MM.1S (cell line): Measurements from ENCODE around the gene COX8C.

Source experiments
- DNase-seq: peaks from one replicate; pipeline ENCODE4 v3.0.0-alpha.2; 2015
- H2AFZ ChIP-seq: fragments of 300-600 bp; sonication (generic); 2 replicates; pipeline ENCODE4 v1.6.0; 2016; ENCODE audit warnings: antibody characterized with exemption, low read length
- H3F3A ChIP-seq: fragments of 300-600 bp; sonication (generic); 2 replicates; pipeline ENCODE4 v1.6.1; 2016; ENCODE audit warnings: mild to moderate bottlenecking, antibody characterized with exemption, low read length, moderate library complexity, mixed read lengths; ENCODE audit not compliant: insufficient read depth
- H3K27ac ChIP-seq: fragments of 300-600 bp; sonication (generic); 2 replicates; pipeline ENCODE4 v1.5.1; 2016; ENCODE audit warnings: mild to moderate bottlenecking, low read length
- H3K27me3 ChIP-seq: fragments of 300-600 bp; sonication (generic); replicated peaks from 2 replicates; pipeline ENCODE4 v1.6.0; 2016; ENCODE audit warnings: low read length; ENCODE audit not compliant: insufficient read depth
- H3K36me3 ChIP-seq: fragments of 300-600 bp; sonication (generic); replicated peaks from 2 replicates; pipeline ENCODE4 v1.6.1; 2016; ENCODE audit warnings: mild to moderate bottlenecking, low read length, mixed read lengths; ENCODE audit not compliant: insufficient read depth
- H3K4me1 ChIP-seq: fragments of 300-600 bp; sonication (generic); 2 replicates; pipeline ENCODE4 v1.6.1; 2016; ENCODE audit warnings: low read length, mixed read lengths
- H3K4me2 ChIP-seq: fragments of 300-600 bp; sonication (generic); 2 replicates; pipeline ENCODE4 v1.6.0; 2016; ENCODE audit warnings: low read depth, low read length
- H3K4me3 ChIP-seq: fragments of 300-600 bp; sonication (generic); 2 replicates; pipeline ENCODE4 v1.5.1; 2016; ENCODE audit warnings: low read length, mixed read lengths
- H3K79me2 ChIP-seq: fragments of 300-600 bp; sonication (generic); 2 replicates; pipeline ENCODE4 v1.6.1; 2016; ENCODE audit warnings: mixed run types, low read length, mixed read lengths
- H3K9ac ChIP-seq: fragments of 300-600 bp; sonication (generic); 2 replicates; pipeline ENCODE4 v1.6.1; 2016; ENCODE audit warnings: low read length, mixed read lengths
- H3K9me2 ChIP-seq: fragments of 300-600 bp; sonication (generic); replicated peaks from 2 replicates; pipeline ENCODE4 v1.6.1; 2016; ENCODE audit warnings: mild to moderate bottlenecking, low read length, mixed read lengths; ENCODE audit not compliant: insufficient read depth
- H3K9me3 ChIP-seq: fragments of 300-600 bp; sonication (generic); replicated peaks from 2 replicates; pipeline ENCODE4 v1.6.1; 2016; ENCODE audit warnings: mild to moderate bottlenecking, low read length, mixed read lengths; ENCODE audit not compliant: insufficient read depth
- H4K20me1 ChIP-seq: fragments of 300-600 bp; sonication (generic); 2 replicates; pipeline ENCODE4 v1.6.1; 2016; ENCODE audit warnings: mild to moderate bottlenecking, low read length, moderate library complexity, mixed read lengths; ENCODE audit not compliant: insufficient read depth
- CTCF ChIP-seq: fragments of 300-600 bp; sonication (generic); IDR thresholded peaks from 2 replicates; pipeline ENCODE4 v1.5.1; 2016; ENCODE audit warnings: antibody characterized with exemption, low read length, mixed read lengths
- EZH2 ChIP-seq: fragments of 300-600 bp; sonication (generic); optimal IDR thresholded peaks from 2 replicates; pipeline ENCODE3; 2017; ENCODE audit warnings: low read depth, mild to moderate bottlenecking, antibody characterized with exemption, low read length, mixed read lengths
- EZH2phosphoT487 ChIP-seq: fragments of 300-600 bp; sonication (generic); IDR thresholded peaks from 2 replicates; pipeline ENCODE4 v1.6.1; 2018; ENCODE audit warnings: antibody characterized with exemption, low read length

The COX8C gene

GRCh38 chr14:93317875-93318807 lies 28.8 kb upstream of the COX8C start:
- TF ChIP-seq EZH2 = no peak
- no peak for TF ChIP-seq EZH2phosphoT487
- TF ChIP-seq CTCF = no peak
- peaks cover under 1% of the 10 kb centered on the region; the same call in 1 of the 2 replicates for H3F3A ChIP-seq
- no peaks in the 10 kb centered on the region for H4K20me1 ChIP-seq
- no peak overlapping the region for H3K4me3 ChIP-seq
- no peak overlapping the region for H3K27ac ChIP-seq
- H3K9me2 ChIP-seq = no peaks in the 10 kb centered on the region
- peaks cover 92% of the 10 kb centered on the region for H3K79me2 ChIP-seq
- H2AFZ ChIP-seq = no peak overlapping the region
- DNase-seq = no peak
- H3K27me3 ChIP-seq = no peaks in the 10 kb centered on the region
- peaks cover 10% of the 10 kb centered on the region; the same call in 1 of the 2 replicates for H3K4me1 ChIP-seq
- H3K9me3 ChIP-seq = no peaks in the 10 kb centered on the region
- no peak overlapping the region for H3K9ac ChIP-seq
- no peak overlapping the region for H3K4me2 ChIP-seq
- H3K36me3 ChIP-seq = no peaks in the 10 kb centered on the region

- H3K9ac ChIP-seq = no peak overlapping the region
- H3K4me2 ChIP-seq = no peak overlapping the region
- H3K36me3 ChIP-seq = no peaks in the 10 kb centered on the region
- H3K9me2 ChIP-seq = no peaks in the 10 kb centered on the region
- TF ChIP-seq EZH2 (no peak), EZH2phosphoT487 (no peak), CTCF (no peak)
- no peak overlapping the region for H3K4me3 ChIP-seq
- no peak overlapping the region for H3K27ac ChIP-seq
- H3K27me3 ChIP-seq = no peaks in the 10 kb centered on the region
- H3K9me3 ChIP-seq = no peaks in the 10 kb centered on the region
- H3K4me1 ChIP-seq = peaks cover 10% of the 10 kb centered on the region; the same call in 1 of the 2 replicates
- H4K20me1 ChIP-seq = no peaks in the 10 kb centered on the region
- peaks cover 93% of the 10 kb centered on the region for H3K79me2 ChIP-seq
- no peak overlapping the region for H2AFZ ChIP-seq
- peaks cover 5% of the 10 kb centered on the region; the same call in 1 of the 2 replicates for H3F3A ChIP-seq
- DNase-seq = no peak
These were observed 28.1 kb upstream of the COX8C start for GRCh38 chr14:93318927-93319326.

- TF ChIP-seq EZH2phosphoT487 = no peak
- TF ChIP-seq EZH2 = no peak
- TF ChIP-seq CTCF = no peak
- Histone ChIP-seq H3K4me3 (no peak overlapping the region), H3K9me3 (no peaks in the 10 kb centered on the region), H3K4me2 (no peak overlapping the region), H4K20me1 (no peaks in the 10 kb centered on the region), H3K27me3 (no peaks in the 10 kb centered on the region), H3K79me2 (peaks cover 93% of the 10 kb centered on the region), H3K4me1 (peaks cover 10% of the 10 kb centered on the region; the same call in 1 of the 2 replicates), H3K9me2 (no peaks in the 10 kb centered on the region), H2AFZ (no peak overlapping the region), H3K36me3 (no peaks in the 10 kb centered on the region), H3K27ac (peak overlapping the region; percentile 29; the same call in 1 of the 2 replicates), H3F3A (peaks cover 5% of the 10 kb centered on the region; the same call in 1 of the 2 replicates), H3K9ac (no peak overlapping the region)
- no peak for DNase-seq
These were observed 27.5 kb upstream of the COX8C start for GRCh38 chr14:93319494-93319893.
